Trophoblast cell (in vitro differentiated cells and primary cell): ENCODE results near the gene MPPED1.

Experiments
- DNase-seq, 2 donors: peaks; one replicate each; pipeline ENCODE4 v3.0.0-alpha.2; 2016
- H2AFZ ChIP-seq: 2 replicates; pipeline ENCODE4 v1.6.1; 2013; ENCODE audit warnings: low read length, moderate library complexity, mild to moderate bottlenecking; ENCODE audit not compliant: insufficient read depth, poor library complexity
- H2AK5ac ChIP-seq: 2 replicates; pipeline ENCODE4 v1.6.1; 2013; ENCODE audit warnings: mild to moderate bottlenecking, low read length
- H2BK120ac ChIP-seq: 2 replicates; pipeline ENCODE4 v1.6.1; 2013; ENCODE audit warnings: low read length, mild to moderate bottlenecking, moderate library complexity; ENCODE audit not compliant: insufficient read depth, poor library complexity
- H2BK12ac ChIP-seq: 2 replicates; pipeline ENCODE4 v1.6.1; 2013; ENCODE audit warnings: mild to moderate bottlenecking, low read length, moderate library complexity
- H2BK5ac ChIP-seq: 2 replicates; pipeline ENCODE4 v1.6.1; 2013; ENCODE audit warnings: low read length, low read depth, moderate library complexity, mild to moderate bottlenecking; ENCODE audit not compliant: poor library complexity
- H3K14ac ChIP-seq: 2 replicates; pipeline ENCODE4 v1.6.1; 2013; ENCODE audit warnings: mild to moderate bottlenecking, low read length
- H3K18ac ChIP-seq: 2 replicates; pipeline ENCODE4 v1.6.1; 2013; ENCODE audit warnings: mild to moderate bottlenecking, low read length
- H3K23ac ChIP-seq: 2 replicates; pipeline ENCODE4 v1.6.1; 2013; ENCODE audit warnings: low read length
- H3K27ac ChIP-seq: 2 replicates; pipeline ENCODE4 v1.5.1; 2013; ENCODE audit warnings: low read depth, mild to moderate bottlenecking, inconsistent platforms, low read length, moderate library complexity
- H3K27me3 ChIP-seq: 2 replicates; pipeline ENCODE4 v1.6.1; 2013; ENCODE audit warnings: inconsistent platforms, mild to moderate bottlenecking, low read length, moderate library complexity; ENCODE audit not compliant: insufficient read depth
- H3K36me3 ChIP-seq, 2 experiments: 1 replicate in 1 of 2; 2 replicates in 1 of 2; pipeline ENCODE4 v1.6.1; 2013; ENCODE audit warnings: low read length in 2 of 2, mild to moderate bottlenecking in 2 of 2, moderate library complexity in 1 of 2; ENCODE audit not compliant: insufficient read depth in 2 of 2, control insufficient read depth in 1 of 2
- H3K4ac ChIP-seq: 2 replicates; pipeline ENCODE4 v1.6.1; 2013; ENCODE audit warnings: low read depth, mild to moderate bottlenecking, low read length, moderate library complexity
- H3K4me1 ChIP-seq, 2 experiments: 1 replicate in 1 of 2; 2 replicates in 1 of 2; pipeline ENCODE4 v1.6.1; 2013; ENCODE audit warnings: low read length in 2 of 2, mild to moderate bottlenecking in 2 of 2, moderate library complexity in 1 of 2; ENCODE audit not compliant: insufficient read depth in 2 of 2, control insufficient read depth in 1 of 2
- H3K4me2 ChIP-seq: 2 replicates; pipeline ENCODE4 v1.6.1; 2013; ENCODE audit warnings: inconsistent platforms, mild to moderate bottlenecking, low read length, moderate library complexity
- H3K4me3 ChIP-seq: 2 replicates; pipeline ENCODE4 v1.5.1; 2013; ENCODE audit warnings: mild to moderate bottlenecking, low read depth, low read length, inconsistent platforms
- H3K79me1 ChIP-seq: one replicate; pipeline ENCODE4 v1.6.1; 2013; ENCODE audit warnings: low read length
- H3K79me2 ChIP-seq: 2 replicates; pipeline ENCODE4 v1.6.1; 2013; ENCODE audit warnings: low read length, mild to moderate bottlenecking; ENCODE audit not compliant: control insufficient read depth, insufficient read depth, poor library complexity
- H3K9ac ChIP-seq: 2 replicates; pipeline ENCODE4 v1.6.1; 2013; ENCODE audit warnings: mild to moderate bottlenecking, low read length
- H3K9me3 ChIP-seq: 2 replicates; pipeline ENCODE4 v1.6.1; 2013; ENCODE audit warnings: low read depth, mild to moderate bottlenecking, control low read depth, inconsistent platforms, low read length; ENCODE audit not compliant: insufficient read depth
- H4K12ac ChIP-seq: 2 replicates; pipeline ENCODE4 v1.6.1; 2013; ENCODE audit warnings: low read depth, mild to moderate bottlenecking, low read length, moderate library complexity
- H4K8ac ChIP-seq: 2 replicates; pipeline ENCODE4 v1.6.1; 2013; ENCODE audit warnings: low read depth, mild to moderate bottlenecking, low read length, moderate library complexity
- H4K91ac ChIP-seq: one replicate; pipeline ENCODE4 v1.6.1; 2013; ENCODE audit warnings: low read depth, mild to moderate bottlenecking, low read length, moderate library complexity
- WGBS: extraction: QIAGEN DNeasy Blood & Tissue Kit; methylation state at CpG from one replicate; pipeline ENCODE4 v1.1.7; 2013; ENCODE audit warnings: missing lambda C conversion rate; ENCODE audit not compliant: insufficient read length, insufficient coverage; ENCODE audit errors: extremely low coverage; 5-methylcytosine and 5-hydroxymethylcytosine counted together

MPPED1 gene

GRCh38 chr22:43437871-43438475 is 26.2 kb downstream of the MPPED1 start:
- no peak overlapping the region for H3K9ac ChIP-seq
- H3K79me1 ChIP-seq = no peaks in the 10 kb centered on the region
- no peaks in the 10 kb centered on the region for H3K79me2 ChIP-seq
- no peak overlapping the region for H3K4me3 ChIP-seq
- no peak for DNase-seq
- no peak overlapping the region for H4K91ac ChIP-seq
- H2BK5ac ChIP-seq = no peak overlapping the region
- no peak overlapping the region for H3K4me2 ChIP-seq
- no peak overlapping the region for H3K14ac ChIP-seq
- H3K4me1 ChIP-seq = no peaks in the 10 kb centered on the region
- no peak overlapping the region for H2AFZ ChIP-seq
- H2BK12ac ChIP-seq = no peak overlapping the region
- H4K8ac ChIP-seq = no peak overlapping the region
- no peak overlapping the region for H3K27ac ChIP-seq
- H3K18ac ChIP-seq = no peak overlapping the region
- no peaks in the 10 kb centered on the region for H3K27me3 ChIP-seq
- no peaks in the 10 kb centered on the region for H3K9me3 ChIP-seq
- H2AK5ac ChIP-seq = no peak overlapping the region
- H3K23ac ChIP-seq = no peak overlapping the region
- H3K4ac ChIP-seq = no peak overlapping the region
- no peaks in the 10 kb centered on the region for H3K36me3 ChIP-seq
- WGBS = no CpG with 5 or more reads among the region's 15 CpGs
- no peak overlapping the region for H2BK120ac ChIP-seq
- no peak overlapping the region for H4K12ac ChIP-seq

GRCh38 chr22:43438666-43439347 is 27.0 kb downstream of the MPPED1 start:
- no peak overlapping the region for H2BK120ac ChIP-seq

GRCh38 chr22:43439368-43440103 is 27.7 kb downstream of the MPPED1 start:
- no peak overlapping the region for H2BK12ac ChIP-seq
- H3K4me3 ChIP-seq = no peak overlapping the region
- no peak overlapping the region for H2BK120ac ChIP-seq
- no peaks in the 10 kb centered on the region for H3K79me2 ChIP-seq
- no peaks in the 10 kb centered on the region for H3K36me3 ChIP-seq
- H2AK5ac ChIP-seq = no peak overlapping the region
- no peak overlapping the region for H4K8ac ChIP-seq
- H3K4ac ChIP-seq = no peak overlapping the region
- no peak overlapping the region for H3K9ac ChIP-seq
- no peak overlapping the region for H4K91ac ChIP-seq
- H3K27ac ChIP-seq = no peak overlapping the region
- WGBS = no CpG with 5 or more reads among the region's 18 CpGs
- no peaks in the 10 kb centered on the region for H3K9me3 ChIP-seq
- H3K14ac ChIP-seq = no peak overlapping the region
- H3K4me1 ChIP-seq = no peaks in the 10 kb centered on the region
- H3K79me1 ChIP-seq = no peaks in the 10 kb centered on the region
- no peak overlapping the region for H3K4me2 ChIP-seq
- no peak overlapping the region for H4K12ac ChIP-seq
- no peak overlapping the region for H2BK5ac ChIP-seq
- peak in 1 of 2 donors; percentile 1 for DNase-seq
- no peaks in the 10 kb centered on the region for H3K27me3 ChIP-seq
- no peak overlapping the region for H3K18ac ChIP-seq
- no peak overlapping the region for H3K23ac ChIP-seq
- no peak overlapping the region for H2AFZ ChIP-seq

More at GRCh38 chr22:43438666-43439347, 27.0 kb downstream of the MPPED1 start:
- Histone ChIP-seq H3K4ac (no peak overlapping the region), H3K4me1 (no peaks in the 10 kb centered on the region), H3K79me2 (no peaks in the 10 kb centered on the region), H3K27me3 (no peaks in the 10 kb centered on the region), H4K12ac (no peak overlapping the region), H3K18ac (no peak overlapping the region), H3K4me3 (no peak overlapping the region), H3K79me1 (no peaks in the 10 kb centered on the region), H2AFZ (no peak overlapping the region), H3K27ac (no peak overlapping the region), H2BK12ac (no peak overlapping the region), H3K9me3 (no peaks in the 10 kb centered on the region), H3K14ac (no peak overlapping the region), H4K8ac (no peak overlapping the region), H2BK5ac (no peak overlapping the region), H2AK5ac (no peak overlapping the region), H3K9ac (no peak overlapping the region), H3K23ac (no peak overlapping the region), H3K4me2 (no peak overlapping the region), H4K91ac (no peak overlapping the region), H3K36me3 (no peaks in the 10 kb centered on the region)
- no peak for DNase-seq
- WGBS = no CpG with 5 or more reads among the region's 17 CpGs

- Histone ChIP-seq H4K12ac (no peak overlapping the region), H3K4me3 (peak overlapping the region; percentile 20), H2AFZ (no peak overlapping the region), H2AK5ac (no peak overlapping the region), H3K27ac (no peak overlapping the region), H3K9ac (no peak overlapping the region), H3K9me3 (no peaks in the 10 kb centered on the region), H3K79me2 (no peaks in the 10 kb centered on the region), H3K4me2 (no peak overlapping the region), H3K4ac (no peak overlapping the region), H3K14ac (no peak overlapping the region), H2BK120ac (no peak overlapping the region), H3K23ac (no peak overlapping the region), H3K36me3 (no peaks in the 10 kb centered on the region), H4K8ac (no peak overlapping the region), H3K18ac (no peak overlapping the region), H2BK12ac (no peak overlapping the region), H2BK5ac (no peak overlapping the region), H3K4me1 (no peaks in the 10 kb centered on the region), H3K27me3 (no peaks in the 10 kb centered on the region), H4K91ac (no peak overlapping the region), H3K79me1 (no peaks in the 10 kb centered on the region)
- DNase-seq = no peak
- whole genome bisulfite sequencing = no CpG with 5 or more reads among the region's 7 CpGs
Measured at GRCh38 chr22:43440104-43440387, 28.2 kb downstream of the MPPED1 start.
